WTC11 (cell line): Measurements from ENCODE around the gene HEBP1.

Source experiments
- CDX4 ChIP-seq: fragments of 250-450 bp; sonication (Bioruptor Pico); IDR thresholded peaks from 2 replicates; pipeline ENCODE4 v1.9.0; 2021; ENCODE audit warnings: moderate library complexity, mild to moderate bottlenecking, inconsistent platforms, borderline replicate concordance
- CREM ChIP-seq: sonication (generic); formaldehyde crosslinking; IDR thresholded peaks from 2 replicates; pipeline ENCODE4 v1.8.1; 2022; ENCODE audit warnings: mild to moderate bottlenecking, missing genetic modification reagents, moderate library complexity
- E2F4 ChIP-seq: sonication (generic); formaldehyde crosslinking; IDR thresholded peaks from 2 replicates; pipeline ENCODE4 v1.8.1; 2022; ENCODE audit warnings: low read depth, mild to moderate bottlenecking, moderate library complexity, missing genetic modification reagents, borderline replicate concordance
- KAT7 ChIP-seq: sonication (generic); formaldehyde crosslinking; IDR thresholded peaks from 2 replicates; pipeline ENCODE4 v1.8.1; 2023; ENCODE audit warnings: missing genetic modification reagents, mild to moderate bottlenecking, borderline replicate concordance
- ZNF317 ChIP-seq: sonication (generic); formaldehyde crosslinking; IDR thresholded peaks from 2 replicates; pipeline ENCODE4 v1.8.1; 2023; ENCODE audit warnings: low read depth, mild to moderate bottlenecking, moderate library complexity, missing genetic modification reagents, borderline replicate concordance
- TF ChIP-seq, protein P1 (sequence below): sonication (generic); formaldehyde crosslinking; IDR thresholded peaks from 2 replicates; pipeline ENCODE4 v1.8.0; 2023; ENCODE audit warnings: missing genetic modification reagents
- TF ChIP-seq, protein P2 (sequence below): fragments of 200-600 bp; IDR thresholded peaks from 2 replicates; pipeline ENCODE4 v1.8.0; 2022; ENCODE audit warnings: antibody characterized with exemption

GRCh38 chr12:12999271-12999958, 650 bp downstream of the HEBP1 start:
- TF ChIP-seq E2F4 (no peak), ZNF317 (CRISPR knock-in tag) (no peak), CDX4 (no peak), CREM (no peak), KAT7 (CRISPR knock-in tag) (no peak)
- TF ChIP-seq, protein P1, sequence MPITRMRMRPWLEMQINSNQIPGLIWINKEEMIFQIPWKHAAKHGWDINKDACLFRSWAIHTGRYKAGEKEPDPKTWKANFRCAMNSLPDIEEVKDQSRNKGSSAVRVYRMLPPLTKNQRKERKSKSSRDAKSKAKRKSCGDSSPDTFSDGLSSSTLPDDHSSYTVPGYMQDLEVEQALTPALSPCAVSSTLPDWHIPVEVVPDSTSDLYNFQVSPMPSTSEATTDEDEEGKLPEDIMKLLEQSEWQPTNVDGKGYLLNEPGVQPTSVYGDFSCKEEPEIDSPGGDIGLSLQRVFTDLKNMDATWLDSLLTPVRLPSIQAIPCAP (CRISPR knock-in tag), result no peak
- TF ChIP-seq, protein P2, sequence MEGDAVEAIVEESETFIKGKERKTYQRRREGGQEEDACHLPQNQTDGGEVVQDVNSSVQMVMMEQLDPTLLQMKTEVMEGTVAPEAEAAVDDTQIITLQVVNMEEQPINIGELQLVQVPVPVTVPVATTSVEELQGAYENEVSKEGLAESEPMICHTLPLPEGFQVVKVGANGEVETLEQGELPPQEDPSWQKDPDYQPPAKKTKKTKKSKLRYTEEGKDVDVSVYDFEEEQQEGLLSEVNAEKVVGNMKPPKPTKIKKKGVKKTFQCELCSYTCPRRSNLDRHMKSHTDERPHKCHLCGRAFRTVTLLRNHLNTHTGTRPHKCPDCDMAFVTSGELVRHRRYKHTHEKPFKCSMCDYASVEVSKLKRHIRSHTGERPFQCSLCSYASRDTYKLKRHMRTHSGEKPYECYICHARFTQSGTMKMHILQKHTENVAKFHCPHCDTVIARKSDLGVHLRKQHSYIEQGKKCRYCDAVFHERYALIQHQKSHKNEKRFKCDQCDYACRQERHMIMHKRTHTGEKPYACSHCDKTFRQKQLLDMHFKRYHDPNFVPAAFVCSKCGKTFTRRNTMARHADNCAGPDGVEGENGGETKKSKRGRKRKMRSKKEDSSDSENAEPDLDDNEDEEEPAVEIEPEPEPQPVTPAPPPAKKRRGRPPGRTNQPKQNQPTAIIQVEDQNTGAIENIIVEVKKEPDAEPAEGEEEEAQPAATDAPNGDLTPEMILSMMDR, result no peak
